EL (cell line): ENCODE data around the gene C10orf67.
"Not testable (repeated sequence)": the region's sequence is repeated elsewhere in the genome, so short reads cannot be mapped to it uniquely, and the experiment has no call there.

ENCODE experiments used
- DNase-seq: peaks from one replicate; pipeline ENCODE4 v3.0.0-alpha.2; 2016

C10orf67 gene

GRCh38 chr10:23362069-23362830 is 17.7 kb upstream of the C10orf67 start:
- DNase-seq, result no peak

DNA sequence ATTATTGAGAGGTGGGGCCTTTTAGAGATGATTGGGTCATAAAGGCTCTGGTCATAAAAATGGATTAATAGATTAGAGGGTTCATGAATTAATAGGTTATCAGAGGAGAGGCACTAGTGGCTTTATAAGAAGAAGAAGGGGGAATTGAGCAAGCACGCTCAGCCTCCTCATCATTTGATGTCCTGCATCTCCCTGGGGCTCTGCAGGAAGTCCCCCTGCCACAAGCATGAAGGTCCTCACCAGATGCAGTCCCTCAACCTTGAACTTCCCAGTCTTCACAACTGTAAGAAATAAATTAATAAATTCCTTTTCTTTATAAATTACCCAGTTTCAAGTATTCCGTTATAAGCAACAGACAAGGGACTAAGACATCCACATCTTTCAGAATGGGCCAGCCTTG is 17.1 kb upstream of the C10orf67 start:
- DNase-seq, result no peak

- DNase-seq, result no peak
These were observed 15.2 kb upstream of the C10orf67 start for GRCh38 chr10:23359692-23360380.

DNA sequence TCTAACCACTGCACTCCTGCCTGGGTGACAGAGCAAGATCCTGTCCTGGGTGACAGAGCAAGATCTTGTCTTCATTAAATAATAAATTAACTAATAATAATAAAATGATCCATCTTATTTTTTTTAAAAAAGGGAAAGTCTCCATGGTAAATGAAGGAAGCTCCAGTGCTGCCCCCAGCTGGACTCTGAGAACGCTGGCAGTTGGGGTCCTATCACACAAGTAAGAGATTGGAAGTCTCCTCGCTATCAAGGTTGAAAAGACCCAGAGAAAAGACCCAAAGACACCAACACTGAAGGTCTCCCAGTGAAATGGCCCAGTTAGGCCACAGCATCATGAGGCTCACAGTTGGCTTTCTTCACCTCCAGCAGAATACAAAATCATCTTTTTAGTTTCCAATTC is 13.8 kb upstream of the C10orf67 start:
- DNase-seq, result peak; percentile 31

DNA sequence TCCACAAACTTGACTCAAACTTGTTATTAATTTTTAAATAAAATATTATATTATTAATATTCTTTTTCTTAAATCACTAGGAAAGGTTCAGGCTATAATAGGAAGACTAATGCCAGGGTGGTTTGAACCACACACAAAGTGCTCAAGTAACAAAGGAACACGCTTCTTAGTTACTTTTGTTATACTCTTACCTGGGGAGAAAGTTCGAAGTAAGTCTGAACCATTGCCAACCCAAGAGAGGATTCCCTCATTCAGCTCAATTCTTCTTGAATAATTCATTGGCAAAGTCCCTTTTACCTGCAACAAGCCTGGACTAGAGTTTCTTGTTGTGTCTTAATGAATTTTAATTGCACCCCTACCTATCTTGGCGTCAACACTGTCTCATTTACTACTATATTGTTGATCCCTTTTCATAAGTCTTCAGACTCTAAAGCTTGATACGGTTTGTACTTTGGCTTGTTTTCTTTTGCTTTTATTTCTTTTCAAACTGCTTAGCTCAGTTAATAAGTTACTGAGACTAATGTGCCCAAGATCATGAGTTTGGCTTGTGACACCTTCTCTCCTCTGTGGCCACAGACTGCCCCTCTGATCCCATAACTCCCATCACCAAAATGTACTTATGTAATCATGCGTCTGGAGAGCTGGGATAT is 10.2 kb upstream of the C10orf67 start:
- no peak for DNase-seq

DNA sequence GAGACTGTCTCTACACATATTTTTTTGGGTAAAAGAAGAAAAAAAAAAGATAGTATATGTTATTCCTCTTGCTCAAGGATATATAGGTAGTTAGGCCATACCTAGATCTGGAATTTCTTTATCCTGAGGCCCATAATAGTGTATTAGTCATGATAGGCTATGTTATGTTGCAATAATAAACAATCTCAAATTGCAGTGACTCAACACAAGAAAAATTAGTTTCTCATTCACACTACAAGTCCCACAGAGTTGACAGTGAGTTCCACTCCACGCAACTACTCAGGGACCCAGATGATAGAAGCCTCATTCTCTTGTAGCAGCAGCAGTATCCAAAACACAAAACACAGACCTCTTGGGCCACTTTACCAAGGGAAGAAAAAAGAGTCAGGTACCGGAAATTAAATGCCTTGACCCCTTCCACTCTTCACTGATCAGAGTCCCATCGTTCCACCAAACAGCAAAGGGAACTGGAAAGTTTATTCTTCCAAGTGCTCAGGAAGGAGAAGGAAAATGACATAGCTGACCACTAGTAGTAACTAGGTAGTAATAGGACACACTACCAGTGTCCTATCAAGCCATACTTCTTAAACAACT is 7.4 kb upstream of the C10orf67 start:
- peak; percentile 74 for DNase-seq

GRCh38 chr10:23350706-23351105 is 6.1 kb upstream of the C10orf67 start:
- not testable (repeated sequence) for DNase-seq

DNA sequence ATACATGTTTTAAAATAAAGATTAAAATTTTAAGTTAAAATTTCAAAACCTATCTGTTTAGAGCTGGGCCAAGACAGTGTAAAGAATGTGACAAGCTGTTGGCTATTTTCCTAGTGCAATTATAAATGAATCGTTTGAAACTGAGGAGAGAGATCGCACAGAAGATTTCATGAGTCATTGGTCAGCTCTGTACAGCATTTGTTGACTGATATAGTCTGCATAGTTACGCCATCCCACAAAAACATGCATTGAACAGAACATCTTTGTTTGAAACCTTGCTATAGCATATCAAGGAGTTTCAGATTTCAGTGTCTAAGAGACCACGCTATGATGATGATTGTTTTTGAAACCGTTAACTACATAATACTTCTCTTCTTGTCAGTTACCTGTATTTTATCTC is 1.3 kb upstream of the C10orf67 start:
- peak; percentile 86 for DNase-seq

- peak; percentile 81 for DNase-seq
These were observed 881 bp downstream of the C10orf67 start for GRCh38 chr10:23343591-23344240.

GRCh38 chr10:23342213-23342884 is 2.2 kb downstream of the C10orf67 start:
- DNase-seq, result peak; percentile 34

GRCh38 chr10:23341004-23341403 is 3.6 kb downstream of the C10orf67 start:
- peak; percentile 58 for DNase-seq

GRCh38 chr10:23340354-23340753 is 4.2 kb downstream of the C10orf67 start:
- no peak for DNase-seq

GRCh38 chr10:23338886-23339285 is 5.7 kb downstream of the C10orf67 start:
- peak; percentile 73 for DNase-seq

DNA sequence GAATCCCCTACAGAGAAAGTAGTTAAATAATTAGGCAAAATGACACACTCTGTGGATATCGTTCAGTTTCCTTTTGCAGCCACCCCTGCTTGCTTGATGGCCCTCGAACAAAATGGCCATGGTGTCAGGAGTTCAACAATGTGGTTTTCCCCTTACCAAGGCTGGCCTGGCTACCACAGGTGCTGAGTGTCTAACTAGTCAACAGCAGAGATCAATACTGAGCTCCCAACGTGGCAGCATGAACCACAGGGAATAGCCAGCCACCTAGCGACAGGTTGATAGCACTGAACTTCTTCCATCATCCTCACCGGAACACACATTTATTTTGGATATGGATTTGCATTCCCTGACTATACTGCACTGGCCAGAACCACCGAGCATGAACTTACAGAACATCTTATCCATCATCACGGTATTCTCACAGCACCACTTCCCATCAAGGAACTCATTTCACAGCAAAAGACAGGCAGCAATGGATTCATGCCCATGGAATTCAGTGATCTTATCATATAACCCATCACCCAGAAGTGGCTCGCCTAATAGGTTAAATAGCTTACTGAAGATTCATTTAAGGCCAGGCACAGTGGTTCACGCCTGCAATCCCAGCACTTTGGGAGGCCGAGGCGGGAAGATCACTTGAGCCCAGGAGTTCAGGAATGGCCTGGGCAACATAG is 6.3 kb downstream of the C10orf67 start:
- DNase-seq, result peak; percentile 94

DNA sequence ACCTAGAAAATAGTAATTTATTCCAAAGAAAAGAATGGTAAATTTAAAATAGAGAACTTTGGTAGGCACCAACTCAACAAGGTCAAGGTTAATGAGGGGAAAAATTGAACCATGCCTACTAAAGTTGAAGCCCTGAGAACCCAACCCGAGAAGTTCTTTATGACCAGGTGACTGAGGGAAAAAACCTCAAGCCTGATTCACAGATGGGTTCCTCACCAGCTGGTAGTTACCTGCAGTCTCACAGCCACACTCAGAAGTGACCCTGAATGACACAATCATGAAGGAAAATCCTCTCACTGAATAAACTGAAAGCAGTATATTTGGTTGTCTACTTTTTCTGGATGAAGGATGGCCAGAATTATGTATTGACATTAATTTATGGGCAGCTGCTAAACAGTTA is 7.0 kb downstream of the C10orf67 start:
- no peak for DNase-seq

DNA sequence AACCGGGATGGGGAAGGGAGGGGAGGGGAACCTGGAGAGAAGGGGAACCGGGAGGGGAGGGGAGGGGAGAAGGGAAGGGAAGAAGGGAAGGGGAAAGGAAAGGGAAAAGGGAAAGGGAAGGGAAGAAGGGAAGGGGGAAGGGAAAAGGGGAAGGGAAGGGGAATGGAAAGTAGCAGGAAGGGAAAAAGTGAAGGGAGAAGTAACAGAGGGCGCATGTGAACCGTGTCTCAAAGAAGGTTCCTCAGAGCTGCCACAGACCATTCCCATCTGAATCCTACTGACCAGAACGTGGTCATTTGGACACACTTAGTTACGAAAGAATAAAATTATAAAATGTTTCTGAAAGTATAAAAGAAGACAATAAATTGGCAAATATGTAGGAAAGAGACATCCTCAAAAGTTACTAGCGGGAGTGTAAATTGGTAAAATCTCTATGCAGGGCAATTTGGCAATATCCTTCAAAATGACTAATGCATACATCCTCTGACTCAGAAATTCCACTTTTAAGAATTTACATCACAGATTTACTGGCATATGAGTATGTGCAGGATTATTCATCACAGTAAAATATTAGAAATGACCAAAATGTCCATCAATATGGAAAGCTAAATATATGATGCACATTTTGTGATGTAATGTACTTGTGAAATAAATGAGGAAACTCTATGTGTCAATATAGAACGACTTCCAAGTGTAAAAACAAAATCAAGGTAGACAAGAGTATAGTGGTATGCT is 12.9 kb downstream of the C10orf67 start:
- peak; percentile 88 for DNase-seq

DNA sequence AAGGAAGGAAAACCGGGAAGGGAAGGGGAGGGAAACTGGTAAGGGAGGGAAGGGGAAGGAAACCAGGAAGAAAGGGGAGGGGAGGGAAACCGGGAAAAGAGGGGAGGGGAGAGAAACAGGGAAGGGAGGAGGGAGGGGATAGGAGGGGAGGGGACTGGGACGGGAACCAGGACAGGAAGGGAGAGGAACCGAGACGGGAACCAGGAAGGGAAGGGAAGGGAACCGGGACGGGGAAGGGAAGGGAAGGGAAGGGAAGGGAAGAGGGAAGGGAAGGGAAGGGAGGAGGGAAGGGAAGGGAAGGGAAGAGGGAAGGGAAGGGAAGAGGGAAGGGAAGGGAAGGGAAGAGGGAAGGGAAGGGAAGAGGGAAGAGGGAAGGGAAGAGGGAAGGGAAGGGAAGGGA is 13.6 kb downstream of the C10orf67 start:
- DNase-seq, result no peak

DNA sequence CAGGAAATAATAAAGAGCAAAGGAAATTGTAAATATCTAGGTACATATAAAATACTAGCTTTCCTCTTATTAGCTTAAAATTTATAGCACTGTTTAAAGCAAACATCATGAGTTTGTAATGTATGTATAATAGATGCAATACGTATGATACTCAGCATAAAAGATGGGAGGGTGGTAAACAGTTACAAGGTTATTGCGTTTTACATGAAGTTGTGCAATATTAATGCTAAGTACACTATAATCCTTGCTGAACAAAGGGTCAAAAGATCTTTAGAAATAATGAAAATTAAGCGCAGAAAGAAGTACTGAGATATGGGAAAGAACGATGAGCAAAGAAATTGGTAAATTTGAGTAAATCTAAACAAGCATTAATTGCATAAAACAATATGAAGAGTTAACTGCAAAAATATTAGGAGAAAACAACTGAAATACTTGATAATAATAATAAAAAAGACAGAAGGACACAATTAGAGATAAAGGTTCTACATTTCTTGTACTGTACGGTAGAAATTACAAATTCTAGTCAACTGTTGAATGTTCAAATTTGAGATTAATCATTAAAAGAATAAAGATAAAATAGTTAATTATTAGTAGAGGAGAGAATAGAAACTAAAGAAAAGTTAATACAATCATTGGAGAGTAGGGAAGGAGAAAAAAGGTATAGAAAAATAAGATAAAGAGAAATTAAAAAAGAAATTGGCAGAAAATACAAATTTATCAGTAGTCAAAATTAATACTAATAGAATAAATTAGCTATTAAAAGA is 17.9 kb downstream of the C10orf67 start:
- DNase-seq, result no peak

- DNase-seq, result no peak
These were observed 19.5 kb downstream of the C10orf67 start for GRCh38 chr10:23325132-23325531.

- no peak for DNase-seq
These were observed 20.2 kb downstream of the C10orf67 start for GRCh38 chr10:23324351-23324750.
